HG03565 (cell line): ENCODE measurements around the gene FGF1.

Experiments used
- ATAC-seq: cut with Tn5 transposase; IDR thresholded peaks from one replicate; pipeline ENCODE4 v1.9.1; 2021; ENCODE audit warnings: mild to moderate bottlenecking, moderate library complexity; ENCODE audit not compliant: unreplicated experiment

The FGF1 gene

DNA sequence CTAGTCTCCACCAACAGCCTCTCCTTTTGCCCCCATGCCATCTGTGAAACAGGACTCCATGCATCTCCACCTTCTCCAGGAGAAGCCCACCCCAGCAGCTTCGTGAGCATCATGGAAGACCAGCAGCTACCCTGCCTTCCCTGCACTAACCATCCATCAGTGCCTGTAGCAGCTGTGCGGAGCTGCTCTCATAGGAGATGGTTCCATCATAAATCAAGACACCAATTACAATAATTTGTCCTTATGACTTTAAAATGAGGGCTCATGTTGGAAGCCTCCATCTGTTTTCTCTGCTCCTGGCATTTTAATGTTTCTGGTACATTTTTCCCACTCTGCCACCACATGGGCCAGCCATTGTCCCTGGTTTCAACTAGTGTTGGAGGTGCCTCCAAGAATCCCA lies 69.9 kb downstream of the FGF1 start:
- no peak for ATAC-seq

DNA sequence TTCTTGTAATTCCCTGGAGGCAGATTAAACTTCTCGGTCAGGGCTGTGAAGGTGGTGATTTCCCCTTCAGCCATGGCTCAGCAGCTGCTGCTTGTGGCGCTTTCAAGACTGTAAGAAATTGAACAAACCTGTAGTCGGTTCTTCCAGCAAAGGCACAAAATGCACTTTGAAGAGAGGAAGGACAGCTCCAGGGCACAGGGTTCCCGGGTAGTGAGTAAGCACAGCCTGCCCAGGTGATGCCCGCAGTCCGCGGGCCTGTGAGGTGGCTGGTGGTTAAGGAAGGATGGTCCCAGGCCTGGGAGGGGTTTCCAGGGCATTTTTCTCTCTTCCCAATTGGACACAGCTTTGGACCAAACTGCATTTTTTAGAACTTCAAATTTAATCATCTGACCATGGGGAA lies 71.8 kb downstream of the FGF1 start:
- no peak for ATAC-seq

DNA sequence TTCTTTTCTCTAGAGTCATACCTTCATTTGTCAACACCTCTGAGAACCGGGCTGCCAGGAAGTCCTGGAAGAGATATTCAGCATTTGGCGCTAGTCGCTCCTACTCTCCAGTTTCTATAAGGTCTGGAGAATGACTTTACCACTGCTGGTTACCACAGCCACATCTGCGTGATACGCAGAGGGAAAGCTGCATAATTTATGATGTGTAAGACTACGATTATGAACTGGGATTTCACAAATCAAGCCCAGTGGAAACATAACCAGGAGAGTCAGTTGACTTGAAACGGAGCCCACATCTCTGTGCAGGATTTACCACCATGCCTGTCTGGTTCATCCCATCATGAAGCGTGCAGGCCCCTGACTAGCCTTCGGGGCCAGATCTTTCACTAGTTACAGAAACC lies 72.6 kb downstream of the FGF1 start:
- no peak for ATAC-seq

DNA sequence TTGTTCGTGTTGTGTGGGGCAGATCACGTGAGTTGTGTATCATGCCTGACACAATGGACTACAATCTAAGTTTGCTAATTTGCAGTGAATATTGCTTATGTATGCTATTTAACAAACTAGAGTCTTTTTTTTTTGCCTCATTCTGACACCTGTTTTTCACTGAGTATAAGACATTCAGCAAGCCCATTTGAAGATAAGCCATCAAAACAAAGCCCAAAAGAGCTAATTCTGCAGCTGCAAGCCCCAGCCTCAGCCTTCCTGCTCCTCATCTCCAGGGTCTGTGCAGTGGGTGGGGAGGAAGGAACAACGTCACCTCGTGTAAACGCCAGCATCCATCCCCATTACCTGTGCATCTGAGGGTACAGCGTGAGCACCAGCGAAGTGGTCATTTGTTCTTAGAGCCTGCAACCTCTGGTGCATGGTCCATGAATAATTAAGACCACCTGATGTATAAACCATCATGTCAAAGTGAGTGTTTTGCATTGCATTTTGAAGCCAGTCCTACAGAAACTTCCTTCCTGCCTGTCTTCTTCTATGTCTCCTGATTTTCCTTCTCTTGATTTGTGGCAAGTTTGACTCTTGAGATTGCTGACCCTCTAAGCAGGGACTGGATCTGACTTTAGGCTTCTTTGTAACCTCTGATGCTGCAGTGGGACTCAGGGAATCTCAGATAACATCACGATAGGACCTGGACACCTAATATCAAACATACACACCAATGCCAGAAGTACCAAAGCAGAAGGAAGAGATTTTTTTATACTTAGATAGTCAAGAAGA lies 73.2 kb downstream of the FGF1 start:
- ATAC-seq: no peak

DNA sequence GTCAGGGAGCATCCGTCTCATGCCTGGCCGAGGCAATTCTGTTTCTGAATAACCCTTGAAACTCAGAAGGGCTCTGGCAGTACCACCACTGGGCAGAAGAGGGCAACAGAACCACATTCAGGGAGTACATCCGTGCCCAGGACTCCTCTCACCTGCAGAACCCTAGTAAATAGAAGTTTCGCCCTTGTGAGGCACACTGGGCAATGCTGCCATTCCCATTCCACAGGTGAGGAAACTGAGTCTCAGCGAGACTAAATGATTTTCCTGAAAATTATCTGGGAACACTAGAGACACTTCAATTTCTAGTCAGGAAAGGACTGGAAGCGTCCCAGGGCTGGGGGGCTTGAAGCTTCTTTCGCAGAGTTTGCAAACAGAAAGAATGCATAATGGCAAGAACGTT lies 74.7 kb downstream of the FGF1 start:
- peak; percentile 71 for ATAC-seq

DNA sequence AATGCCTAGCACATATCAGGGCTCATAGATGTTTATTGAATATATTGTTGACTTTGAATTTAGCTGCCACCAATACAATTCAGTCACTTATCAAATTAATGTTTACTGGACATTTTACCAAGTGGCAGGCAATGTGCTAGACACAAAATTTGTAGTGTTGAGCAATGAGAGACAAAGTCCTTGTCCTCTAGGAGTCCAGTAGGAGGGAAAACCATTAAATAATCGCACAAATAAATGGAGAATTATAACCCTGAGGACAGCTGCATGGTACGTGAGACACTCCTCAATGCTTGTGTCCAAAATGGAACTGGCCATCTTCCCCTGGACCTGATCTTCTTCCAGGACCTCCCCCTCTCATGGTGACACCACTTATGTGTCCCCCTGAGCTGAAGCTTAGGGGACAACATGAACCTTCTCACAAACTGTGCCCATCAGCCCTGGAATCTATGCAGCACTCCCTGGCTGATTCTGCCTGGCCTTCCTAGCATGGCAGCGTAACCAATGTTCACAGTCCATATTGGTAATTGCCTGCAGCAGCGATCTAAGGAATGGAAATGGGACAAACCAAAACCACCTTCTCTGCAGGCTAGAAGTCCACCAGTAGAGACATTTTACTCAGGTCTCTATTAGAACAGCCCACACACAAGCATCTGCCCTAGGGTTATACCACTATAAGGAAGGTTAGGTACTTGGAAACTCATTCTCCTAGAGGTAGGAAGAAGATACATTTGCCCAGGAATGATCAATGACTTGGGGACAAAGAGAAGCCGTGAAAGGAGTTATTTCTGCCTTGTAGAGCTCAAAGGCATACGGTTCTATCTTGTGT lies 75.5 kb downstream of the FGF1 start:
- no peak for ATAC-seq

DNA sequence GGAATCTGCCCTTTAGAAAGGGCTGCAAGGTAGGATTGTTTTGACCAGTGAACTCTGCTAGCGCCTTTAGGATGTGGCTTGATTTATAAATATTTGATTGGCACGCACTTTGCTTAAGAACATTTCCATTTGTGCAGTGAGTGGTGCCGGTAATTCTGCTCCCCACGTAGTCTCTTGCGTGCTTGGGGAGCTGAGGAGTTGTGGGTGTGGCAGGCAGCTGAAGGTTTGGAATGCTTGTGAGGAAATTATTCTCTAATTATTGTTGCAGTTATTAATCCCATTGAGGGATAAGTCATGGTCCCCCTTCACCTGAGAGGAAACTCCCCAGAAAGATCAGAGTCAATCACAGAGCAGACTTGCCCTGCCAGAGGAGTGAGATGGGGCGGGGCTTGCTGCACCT lies 76.7 kb downstream of the FGF1 start:
- no peak for ATAC-seq

DNA sequence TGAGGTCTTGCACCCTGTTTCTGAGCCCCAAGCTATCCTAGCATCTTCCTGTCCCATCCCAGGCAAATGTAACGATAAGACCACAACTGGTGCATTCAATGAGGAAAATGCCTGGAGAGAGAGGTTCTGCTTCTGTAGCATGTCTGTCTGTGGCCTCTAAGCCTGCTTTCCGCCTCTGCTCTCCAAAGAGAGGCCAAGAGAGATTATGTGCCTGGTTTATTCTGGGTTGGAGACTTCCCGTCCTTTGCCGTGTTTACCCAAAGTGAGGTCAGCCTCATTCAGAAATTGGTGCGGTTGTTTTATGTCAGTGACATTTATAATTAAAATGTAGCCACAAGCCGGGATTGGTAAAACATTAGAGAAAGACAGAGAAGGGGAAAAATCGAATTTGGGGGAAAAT lies 77.8 kb downstream of the FGF1 start:
- no peak for ATAC-seq

DNA sequence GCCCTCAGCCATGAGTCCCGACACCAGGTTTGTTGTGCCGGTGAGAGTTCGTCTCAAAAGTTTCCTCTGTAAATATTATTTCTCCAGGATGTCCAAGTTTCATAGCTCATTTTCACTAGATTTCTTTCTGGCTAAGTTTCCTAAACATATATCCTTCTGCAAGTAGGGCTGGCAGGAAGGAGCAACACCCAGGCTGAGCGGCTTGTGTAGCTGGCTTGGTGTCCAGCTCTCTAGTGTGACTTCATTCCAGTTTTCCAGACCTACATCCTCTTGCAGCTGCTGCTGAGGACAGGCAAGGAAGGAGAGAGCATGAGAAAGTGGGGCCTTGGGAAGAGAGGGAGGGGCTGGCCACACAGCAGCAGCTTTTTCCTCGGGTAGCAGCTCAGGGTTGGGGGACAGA lies 80.3 kb downstream of the FGF1 start:
- no peak for ATAC-seq

DNA sequence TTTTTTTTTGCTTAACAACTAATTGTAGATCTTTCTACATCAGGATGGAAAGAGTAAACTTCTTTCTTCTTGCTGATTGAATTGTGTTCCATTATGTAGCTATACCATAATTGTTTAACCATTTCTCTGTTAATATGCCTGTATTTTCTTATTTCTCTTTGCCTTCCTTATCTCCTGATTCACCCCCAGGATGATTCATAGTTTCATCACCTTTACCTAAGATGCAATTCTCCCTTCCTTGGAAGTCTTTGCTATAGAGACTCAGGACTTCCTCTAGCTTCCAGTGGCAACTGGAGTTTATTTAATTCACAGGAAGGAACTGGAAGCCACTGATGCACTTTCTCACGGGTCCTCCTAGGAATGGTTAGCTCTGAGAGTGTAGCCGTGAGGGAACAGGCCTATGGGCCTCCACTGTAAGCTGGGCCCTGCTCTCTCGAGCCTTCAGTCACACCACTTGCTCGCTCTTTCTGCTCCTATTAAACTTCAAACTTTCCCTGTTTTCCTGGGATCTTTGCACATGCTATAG lies 83.1 kb downstream of the FGF1 start:
- ATAC-seq: no peak

DNA sequence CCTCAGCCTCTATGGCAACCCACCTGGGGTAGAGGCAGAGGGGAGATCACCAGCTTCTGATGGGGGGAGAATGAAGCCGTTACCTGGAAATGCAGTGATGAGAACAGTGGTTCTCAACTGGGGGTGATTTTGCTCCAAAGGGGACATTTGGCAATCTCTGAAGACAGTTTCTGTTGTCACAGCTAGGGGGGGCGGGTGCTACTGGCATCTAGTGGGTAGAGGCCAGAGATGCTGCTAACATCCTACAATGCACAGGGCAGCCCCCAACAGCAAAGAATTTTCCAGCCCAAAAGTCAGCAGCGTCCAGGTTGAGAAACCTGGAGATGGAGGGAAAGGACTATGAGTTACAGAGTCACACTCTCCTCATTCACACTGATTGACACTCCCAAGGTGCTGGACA lies 84.5 kb downstream of the FGF1 start:
- ATAC-seq: no peak

DNA sequence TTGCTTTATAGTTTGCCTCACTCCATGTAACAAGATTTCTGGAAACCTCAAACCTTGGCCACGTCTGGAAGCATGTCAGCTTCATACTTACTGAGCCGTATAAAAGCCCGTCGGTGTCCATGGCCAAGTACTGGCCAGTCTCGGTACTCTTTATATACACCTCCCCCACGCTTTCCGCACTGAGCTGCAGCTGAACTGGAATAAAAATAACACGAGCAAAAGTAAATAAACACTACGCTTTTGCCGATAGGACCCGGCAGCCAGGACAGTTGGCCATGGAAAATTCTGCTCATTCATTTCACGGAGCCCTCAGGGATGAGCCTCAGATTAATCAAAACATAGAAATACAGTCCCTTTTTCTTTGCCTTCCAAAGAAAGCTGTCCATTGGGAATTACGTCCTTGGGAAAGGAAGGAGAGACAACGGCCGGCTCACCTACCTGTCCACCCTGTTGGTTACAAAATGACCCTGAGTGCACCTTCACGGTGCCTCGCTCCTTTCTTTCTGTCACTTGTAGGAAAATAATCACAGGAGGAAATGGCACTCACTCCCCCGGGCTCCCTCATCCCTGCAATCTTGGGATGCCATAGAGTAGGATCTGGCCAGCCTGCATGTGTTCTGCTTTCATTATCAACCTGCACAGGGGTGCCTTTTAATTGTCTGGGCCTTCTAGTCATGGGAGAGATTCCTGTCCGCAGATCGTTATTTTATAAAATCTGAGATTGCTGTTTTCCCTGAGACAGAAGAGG lies 85.1 kb downstream of the FGF1 start:
- ATAC-seq: no peak

DNA sequence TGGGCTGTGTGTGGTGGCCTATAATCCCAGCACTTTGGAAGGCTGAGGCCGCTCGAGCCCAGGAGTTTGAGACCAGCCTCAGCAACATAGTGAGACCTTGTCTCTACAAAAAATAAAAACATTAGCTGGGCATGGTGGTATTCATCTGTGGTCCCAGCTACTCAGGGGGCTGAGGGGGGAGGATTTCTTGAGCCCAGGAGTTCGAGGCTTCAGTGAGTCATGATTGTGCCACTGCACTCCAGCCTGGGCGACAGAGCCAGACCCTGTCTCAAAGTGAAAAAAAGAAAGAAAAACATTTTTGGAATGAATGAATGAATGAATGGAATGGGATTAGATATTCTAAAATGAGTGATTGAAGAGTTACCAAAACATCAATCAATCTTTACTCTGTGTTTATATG lies 85.8 kb downstream of the FGF1 start:
- ATAC-seq: no peak

DNA sequence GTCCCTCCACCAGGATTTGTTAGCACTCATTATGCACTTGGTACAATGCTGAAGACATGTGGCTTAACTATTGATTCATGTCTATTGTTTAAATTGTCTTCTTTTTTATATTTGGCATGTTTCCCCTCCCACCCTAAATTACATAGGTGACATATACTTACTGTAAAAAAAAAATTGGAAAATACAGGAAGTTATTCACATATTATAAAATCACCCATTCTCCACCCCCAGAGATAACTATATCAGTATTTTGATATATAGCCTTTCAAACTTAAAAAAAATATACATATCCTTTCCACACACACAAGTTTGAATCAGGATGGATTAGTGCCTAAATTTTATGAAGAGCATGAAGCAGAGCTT lies 87.6 kb downstream of the FGF1 start:
- ATAC-seq: no peak

DNA sequence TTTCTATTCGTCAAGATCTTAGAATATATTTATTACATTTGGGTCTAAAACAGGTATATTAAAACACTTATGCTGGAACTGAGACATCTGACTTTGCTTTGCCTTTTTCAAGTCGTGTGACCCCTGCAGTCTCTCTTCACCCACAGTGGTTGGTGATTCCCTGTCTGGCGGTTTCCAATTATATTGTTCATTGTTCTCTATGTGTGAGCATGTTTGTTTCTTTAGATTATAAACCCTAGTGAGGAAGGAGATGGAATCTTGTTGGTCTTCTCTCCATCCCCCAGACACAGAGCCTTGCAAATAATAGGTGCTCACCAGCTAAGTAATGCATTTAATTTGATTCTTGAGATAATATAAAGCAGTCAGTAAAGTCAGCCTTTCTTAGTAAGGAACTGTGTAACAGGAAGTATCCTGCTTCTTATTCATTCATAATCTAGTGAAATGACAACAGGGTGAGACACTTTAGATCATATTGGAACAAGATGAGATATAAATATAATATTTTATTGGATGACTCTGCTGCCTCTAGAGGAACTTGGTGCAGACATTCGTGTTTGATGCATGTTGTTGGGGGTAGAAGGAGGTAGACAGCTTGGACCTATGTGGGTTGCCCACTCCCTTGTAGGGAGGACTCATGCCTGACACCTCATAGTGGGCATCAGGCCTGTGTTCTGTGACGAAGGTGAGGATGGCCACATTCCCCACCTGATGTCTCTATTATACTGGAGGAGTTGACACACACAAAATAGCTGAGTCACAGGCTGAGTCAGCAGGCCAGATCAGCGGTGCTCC lies 88.1 kb downstream of the FGF1 start:
- ATAC-seq: no peak

DNA sequence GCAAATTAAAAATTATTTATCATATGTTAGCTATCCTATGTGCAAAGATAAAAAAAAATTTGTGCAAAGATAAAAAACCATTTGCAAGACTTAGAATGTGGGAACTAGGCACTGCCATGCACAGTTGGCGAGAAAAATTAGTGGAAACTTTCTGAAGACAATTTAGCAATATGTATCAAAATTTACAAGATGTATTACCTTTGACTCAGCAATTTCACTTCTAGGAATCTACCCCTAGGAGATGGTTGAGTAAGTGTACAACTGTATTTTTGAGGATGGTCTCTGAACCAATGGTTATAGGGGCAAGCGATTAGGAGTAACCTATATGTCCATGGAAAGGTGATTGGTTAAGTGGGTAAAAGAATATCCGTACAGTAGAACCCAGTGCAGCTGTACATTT lies 88.9 kb downstream of the FGF1 start:
- no peak for ATAC-seq

DNA sequence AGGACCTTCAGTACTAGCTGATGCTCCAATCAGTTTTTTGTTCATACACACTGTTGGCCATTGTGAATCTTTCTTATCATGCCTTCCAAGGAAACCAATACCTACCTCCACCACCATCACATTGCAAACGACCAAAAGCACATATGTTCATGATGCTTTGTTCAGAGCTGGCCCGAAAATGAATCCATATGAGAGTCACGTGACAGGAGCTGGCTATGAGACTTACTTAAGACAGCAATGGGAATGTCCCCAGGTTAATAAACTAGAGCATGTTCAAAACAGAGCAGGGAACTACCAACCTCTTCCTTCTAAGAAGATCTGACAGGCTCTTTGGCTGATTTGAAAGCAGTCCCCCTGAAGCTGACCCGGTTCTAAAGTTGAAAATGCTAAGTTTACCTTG lies 93.5 kb downstream of the FGF1 start:
- ATAC-seq: no peak

DNA sequence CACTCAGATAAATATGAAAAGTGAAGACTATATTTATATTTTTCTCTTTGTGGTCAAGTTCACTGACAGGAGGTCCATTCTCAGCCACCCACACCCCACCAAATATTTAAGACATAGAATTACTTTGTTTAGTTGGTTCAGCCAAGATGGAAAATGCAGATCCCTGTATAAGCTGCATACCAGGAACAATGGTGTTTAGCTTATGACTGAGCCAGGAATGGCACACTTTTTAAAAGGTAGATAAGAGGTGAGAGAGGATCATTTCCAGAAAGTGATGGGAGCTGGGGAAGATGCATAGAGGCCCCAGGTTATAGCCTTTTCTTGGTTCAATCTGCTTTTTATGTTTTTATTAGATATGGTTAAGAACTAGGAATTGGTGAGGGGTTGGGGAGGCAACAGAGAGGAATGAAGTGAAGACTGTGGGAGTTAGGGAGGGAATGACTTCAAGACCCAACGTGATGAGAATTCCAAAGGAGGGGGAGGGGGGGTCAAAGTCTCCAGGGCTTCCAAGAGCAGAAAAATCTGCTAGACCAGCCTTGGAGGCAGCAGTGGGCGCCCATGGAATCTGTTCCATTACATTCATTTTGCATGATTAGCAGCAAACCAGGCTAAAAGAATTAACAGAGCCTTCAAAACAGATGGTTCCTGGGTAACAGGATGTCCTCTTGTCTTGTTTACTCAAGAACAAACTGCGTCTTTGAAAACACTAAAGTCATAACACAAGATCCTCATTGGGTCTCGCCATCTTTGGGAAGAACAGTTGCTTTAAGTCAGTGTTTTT lies 95.2 kb downstream of the FGF1 start:
- ATAC-seq: no peak

DNA sequence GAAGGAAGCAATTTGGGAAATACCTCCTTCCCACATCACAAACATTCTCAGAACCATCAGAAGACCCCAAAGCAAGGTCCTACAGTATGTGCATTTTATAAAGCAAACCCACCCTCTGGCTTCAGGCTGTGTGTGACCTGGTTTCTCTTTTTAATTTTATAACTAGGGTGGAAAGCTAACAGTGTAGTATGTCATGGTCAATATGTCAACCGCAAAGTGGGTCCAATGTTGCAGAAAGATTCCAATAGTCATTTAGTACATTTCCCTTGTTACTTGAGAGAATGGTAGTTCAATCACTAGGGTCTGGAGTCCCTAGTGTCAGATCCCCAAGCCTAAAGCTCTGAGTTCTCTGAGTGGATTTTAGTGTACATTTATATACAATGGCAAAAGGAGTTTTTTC lies 96.2 kb downstream of the FGF1 start:
- no peak for ATAC-seq

DNA sequence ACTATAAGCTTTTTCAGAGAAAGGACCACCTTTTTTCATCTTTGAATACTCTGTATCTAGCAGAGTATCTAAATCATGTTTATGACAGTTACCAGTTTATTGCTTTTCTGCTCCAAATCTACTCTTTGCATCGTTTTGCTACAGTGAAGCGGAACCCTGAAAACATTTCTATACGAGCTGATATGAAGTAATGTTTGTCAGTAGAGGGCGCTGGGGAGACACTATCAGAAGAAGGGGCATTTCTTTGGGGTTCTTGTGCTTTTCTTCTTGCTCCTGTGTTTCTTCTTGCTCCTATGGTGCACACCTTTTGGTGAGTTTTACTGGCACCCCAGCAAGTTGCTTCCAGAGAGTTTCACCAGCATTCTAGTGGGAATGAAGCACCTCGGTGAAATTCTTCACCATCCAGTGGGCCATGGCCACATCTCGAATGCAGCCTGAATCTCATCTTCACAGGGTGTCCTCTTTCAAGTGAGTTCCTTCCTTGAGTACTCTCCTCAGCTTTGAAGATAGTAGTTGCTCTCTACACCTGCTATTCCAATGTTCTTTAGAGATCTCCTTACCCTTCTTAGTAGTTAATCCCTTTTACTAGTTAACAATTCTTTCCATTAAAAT lies 98.4 kb downstream of the FGF1 start:
- no peak for ATAC-seq
